ENCODE measurements around the gene FAM20A.

Gene FAM20A

DNA sequence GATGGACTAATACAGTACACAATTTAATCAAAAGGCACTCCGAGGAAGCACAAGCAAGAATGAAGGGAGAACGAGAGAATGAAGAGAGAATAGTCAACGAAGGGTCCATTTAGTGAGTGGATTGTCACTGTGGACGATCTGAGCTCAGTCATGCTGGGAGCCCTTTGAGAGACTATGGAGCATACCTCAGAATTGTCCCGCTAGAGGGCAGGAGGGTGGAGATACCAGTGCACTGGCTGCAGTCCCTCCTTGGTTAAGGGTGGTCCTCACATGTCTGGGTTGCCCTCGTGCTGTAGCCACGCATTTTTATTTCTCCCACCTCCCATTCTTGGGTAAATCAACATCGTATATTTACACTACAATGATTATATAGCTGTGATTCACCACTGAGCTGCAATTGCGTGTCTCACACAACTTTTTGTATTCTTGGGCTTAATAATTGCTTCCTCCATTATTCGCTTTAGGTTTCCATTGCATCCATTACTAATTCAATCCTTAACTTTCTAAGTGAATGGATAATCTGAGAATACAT lies 33.2 kb upstream of the FAM20A start:
- no peak overlapping the region for H3K4me3 ChIP-seq (ENCODE audit: low read length)
- TF ChIP-seq, protein P1, sequence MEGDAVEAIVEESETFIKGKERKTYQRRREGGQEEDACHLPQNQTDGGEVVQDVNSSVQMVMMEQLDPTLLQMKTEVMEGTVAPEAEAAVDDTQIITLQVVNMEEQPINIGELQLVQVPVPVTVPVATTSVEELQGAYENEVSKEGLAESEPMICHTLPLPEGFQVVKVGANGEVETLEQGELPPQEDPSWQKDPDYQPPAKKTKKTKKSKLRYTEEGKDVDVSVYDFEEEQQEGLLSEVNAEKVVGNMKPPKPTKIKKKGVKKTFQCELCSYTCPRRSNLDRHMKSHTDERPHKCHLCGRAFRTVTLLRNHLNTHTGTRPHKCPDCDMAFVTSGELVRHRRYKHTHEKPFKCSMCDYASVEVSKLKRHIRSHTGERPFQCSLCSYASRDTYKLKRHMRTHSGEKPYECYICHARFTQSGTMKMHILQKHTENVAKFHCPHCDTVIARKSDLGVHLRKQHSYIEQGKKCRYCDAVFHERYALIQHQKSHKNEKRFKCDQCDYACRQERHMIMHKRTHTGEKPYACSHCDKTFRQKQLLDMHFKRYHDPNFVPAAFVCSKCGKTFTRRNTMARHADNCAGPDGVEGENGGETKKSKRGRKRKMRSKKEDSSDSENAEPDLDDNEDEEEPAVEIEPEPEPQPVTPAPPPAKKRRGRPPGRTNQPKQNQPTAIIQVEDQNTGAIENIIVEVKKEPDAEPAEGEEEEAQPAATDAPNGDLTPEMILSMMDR (conservative IDR thresholded peaks at IDR 0.05; ENCODE audit: low read depth, low read length) = no peak
- no peak for DNase-seq (ENCODE audit: low read depth)

DNA sequence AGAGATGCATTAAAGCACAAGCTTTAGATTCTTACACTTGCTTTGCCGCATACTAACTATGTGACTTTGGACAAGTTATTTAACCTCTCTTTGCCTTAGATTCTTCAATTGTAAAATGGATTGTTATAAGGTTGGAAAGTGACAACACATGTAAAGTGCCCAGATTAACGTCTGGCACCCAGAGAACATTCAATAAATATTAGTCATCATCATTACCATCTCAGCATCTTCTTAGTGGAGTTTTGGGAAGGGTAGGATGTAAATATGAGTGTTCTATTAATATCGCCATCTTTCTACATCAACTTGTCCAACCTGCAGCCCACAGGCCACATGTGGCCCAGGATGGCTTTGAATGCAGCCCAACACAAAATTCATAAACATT lies 27.4 kb upstream of the FAM20A start:
- no peak for DNase-seq (ENCODE audit: low read depth)
- no peak overlapping the region for H3K4me3 ChIP-seq (ENCODE audit: low read length)
- TF ChIP-seq, protein P1 (conservative IDR thresholded peaks at IDR 0.05; ENCODE audit: low read depth, low read length) = no peak

DNA sequence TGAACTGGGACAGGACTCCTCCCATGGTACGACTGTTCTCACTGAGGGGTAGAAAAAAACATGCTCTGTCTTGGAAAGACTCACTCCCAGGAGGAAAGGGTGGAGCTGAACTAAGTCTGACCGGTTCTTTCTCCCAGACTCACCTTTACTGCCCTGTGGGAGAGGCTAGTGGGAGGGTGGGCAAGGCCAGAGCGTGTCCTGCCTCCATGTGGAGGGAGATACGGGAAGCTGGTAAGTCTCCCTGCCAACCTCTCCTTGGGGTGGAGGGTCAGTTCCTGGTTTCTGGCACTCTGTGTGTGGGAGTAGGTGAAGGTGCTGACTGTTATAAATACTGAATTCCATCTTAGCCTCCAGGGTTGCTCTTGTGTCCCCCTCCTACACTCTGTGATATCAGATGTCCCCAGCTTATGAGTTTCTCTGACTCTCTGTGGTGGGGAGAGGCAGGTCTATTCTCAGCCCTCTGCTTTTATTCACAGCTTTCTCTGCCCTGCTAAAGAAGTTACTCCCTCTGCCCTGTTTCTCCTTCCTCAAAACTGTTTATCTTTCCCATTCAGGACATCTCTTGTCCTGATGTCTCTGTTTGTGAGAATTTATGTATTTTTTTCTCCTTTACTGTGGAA lies 26.9 kb upstream of the FAM20A start:
- TF ChIP-seq, protein P1 (conservative IDR thresholded peaks at IDR 0.05; ENCODE audit: low read depth, low read length) = no peak
- DNase-seq (ENCODE audit: low read depth) = no peak
- no peak overlapping the region for H3K4me3 ChIP-seq (ENCODE audit: low read length)

DNA sequence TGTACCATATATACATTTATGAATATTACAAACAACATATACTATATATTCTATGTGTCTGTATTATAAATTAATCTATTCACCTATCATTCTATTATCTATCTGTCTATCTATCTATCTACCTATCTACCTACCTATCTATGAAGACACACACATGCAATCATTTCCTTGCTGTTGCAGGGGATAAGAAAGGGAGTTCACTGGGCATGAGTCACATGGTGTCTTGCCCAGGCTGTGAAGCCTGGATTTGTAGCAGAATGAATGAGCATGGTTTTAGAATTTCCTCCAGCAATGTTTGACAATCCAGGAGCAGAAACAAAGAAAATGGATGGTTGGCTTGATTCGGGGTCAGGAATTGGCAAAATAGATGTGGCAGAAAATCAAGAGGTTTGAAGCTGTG lies 23.2 kb upstream of the FAM20A start:
- H3K4me3 ChIP-seq (ENCODE audit: low read length) = no peak overlapping the region
- TF ChIP-seq, protein P1 (conservative IDR thresholded peaks at IDR 0.05; ENCODE audit: low read depth, low read length) = no peak
- DNase-seq (ENCODE audit: low read depth) = no peak

DNA sequence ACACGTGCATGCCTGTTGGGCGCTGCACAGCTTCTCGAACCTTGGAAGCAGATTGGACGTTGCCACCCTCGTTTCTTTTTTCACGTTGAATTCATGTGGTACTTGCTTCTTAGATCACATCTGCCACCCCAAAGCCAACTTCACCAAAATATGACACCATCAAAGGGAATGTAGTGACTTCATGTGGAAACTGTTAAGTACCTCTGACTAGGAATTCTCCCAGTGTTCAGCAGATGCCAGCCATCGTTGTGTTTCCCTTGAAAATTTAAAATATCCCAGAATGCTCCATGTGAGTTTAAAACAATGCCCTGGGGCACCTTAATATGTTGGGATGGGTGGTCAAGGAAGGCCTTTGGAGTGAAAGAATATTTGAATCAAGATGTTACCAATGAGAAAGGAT lies 22.6 kb upstream of the FAM20A start:
- no peak overlapping the region for H3K4me3 ChIP-seq (ENCODE audit: low read length)
- TF ChIP-seq, protein P1 (conservative IDR thresholded peaks at IDR 0.05; ENCODE audit: low read depth, low read length) = no peak
- no peak for DNase-seq (ENCODE audit: low read depth)

DNA sequence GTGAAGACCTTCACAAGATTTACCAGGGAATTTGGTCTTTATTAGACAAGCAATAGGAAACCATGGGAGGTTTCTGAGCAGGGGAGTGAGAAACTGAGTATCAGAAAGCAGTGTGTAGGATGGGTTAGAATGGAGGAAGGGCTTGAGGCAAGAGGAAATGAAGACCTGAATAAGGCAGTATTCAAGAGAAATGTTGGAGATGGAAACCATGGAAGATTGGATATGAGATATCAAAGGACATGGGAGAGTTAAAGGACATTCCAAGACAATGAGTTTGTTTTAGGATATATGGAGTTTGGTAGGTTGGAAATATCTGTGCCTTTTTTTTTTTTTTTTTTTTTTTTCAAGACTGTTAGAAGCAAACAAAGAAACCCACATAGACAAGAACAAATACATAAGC lies 21.3 kb upstream of the FAM20A start:
- TF ChIP-seq, protein P1 (conservative IDR thresholded peaks at IDR 0.05; ENCODE audit: low read depth, low read length) = no peak
- H3K4me3 ChIP-seq (ENCODE audit: low read length) = no peak overlapping the region
- no peak for DNase-seq (ENCODE audit: low read depth)

DNA sequence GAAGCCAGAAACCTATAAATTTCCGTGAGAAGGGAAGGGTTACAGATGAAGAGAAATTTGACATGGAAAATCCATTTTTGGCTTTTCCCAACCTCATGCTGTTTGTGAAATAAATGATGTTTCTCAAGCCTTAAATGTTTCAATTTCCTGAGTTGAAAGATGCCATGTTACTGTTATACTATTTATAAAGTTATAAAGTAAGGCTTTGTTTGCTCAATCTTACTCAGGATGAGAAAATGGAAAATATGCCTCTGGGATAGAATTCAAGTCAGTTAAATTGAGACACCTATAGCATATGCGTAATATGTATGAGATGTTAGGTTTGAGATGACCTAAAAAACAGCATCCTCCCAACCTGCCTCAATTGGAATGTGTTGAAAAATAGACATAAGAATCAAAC lies 19.9 kb upstream of the FAM20A start:
- no peak overlapping the region for H3K4me3 ChIP-seq (ENCODE audit: low read length)
- TF ChIP-seq, protein P1 (conservative IDR thresholded peaks at IDR 0.05; ENCODE audit: low read depth, low read length) = no peak
- DNase-seq (ENCODE audit: low read depth) = no peak

Data from retinal pigment epithelial cell (primary cell).